Activated CD4-positive, alpha-beta T cell treated with anti-CD3 and anti-CD28 coated beads, Interleukin-2, amount 50 U/mL, for 4 hours (primary cell): ENCODE data around the gene AQP6.
A peak's percentile ranks its signal among the peaks of the same experiment; 100 is the strongest.

ENCODE experiments used
- DNase-seq, 2 experiments: peaks; one replicate each; pipeline ENCODE4 v3.0.0-alpha.2; 2020

AQP6 gene

DNA sequence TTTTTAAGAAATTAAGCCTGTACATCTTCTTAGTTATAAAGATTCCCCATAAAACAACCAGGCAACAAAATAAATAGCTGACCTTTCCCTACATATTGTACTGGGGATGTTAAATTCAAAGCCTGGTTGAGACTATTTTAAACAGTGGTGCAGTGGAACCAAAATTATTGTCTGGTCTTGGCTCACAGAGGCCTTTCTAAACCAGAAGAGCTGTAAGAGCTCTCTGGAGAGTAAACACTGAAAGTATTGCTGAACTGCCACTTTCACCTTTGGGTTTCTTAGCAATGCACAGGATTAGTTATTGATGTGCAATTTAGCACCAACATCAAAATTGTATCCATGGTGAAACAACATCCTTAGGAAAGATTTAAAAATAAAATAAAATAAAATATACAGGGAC is 31.9 kb downstream of the AQP6 start:
- DNase-seq = no peak

GRCh38 chr12:50005175-50005574 is 32.4 kb downstream of the AQP6 start:
- DNase-seq = no peak

GRCh38 chr12:50006280-50006679 is 33.5 kb downstream of the AQP6 start:
- no peak for DNase-seq

DNA sequence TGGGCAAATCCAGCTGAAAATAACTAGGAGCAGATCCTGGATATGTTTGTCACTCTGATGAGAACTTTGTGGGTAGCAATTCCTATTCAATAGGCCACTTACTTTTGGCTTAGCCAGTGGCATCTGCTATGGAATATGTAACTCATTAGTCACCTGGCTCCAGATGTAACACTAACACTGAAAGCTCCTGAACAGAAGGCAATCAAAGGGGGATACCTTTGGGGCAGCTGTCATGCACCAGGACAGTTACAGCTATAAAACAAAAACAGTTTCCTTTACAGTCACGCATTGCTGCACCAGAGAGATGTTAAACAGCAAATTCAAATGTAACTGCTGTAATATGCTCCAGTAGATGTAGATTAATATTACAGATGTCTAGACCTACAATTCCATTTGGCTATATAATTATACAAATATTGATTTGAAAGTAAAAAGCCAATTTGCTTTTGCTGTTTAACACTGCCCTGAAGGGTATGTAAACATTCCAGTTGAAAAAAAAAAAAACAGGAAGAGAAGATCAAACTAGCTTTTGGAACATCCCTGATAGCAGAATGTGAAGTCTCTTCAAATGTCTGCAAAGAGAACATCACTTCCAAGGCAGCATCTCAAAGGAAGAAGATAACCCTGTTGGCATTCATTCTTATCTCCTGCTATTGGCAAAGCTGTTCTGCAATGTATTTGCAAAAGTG is 34.2 kb downstream of the AQP6 start:
- DNase-seq = no peak

DNA sequence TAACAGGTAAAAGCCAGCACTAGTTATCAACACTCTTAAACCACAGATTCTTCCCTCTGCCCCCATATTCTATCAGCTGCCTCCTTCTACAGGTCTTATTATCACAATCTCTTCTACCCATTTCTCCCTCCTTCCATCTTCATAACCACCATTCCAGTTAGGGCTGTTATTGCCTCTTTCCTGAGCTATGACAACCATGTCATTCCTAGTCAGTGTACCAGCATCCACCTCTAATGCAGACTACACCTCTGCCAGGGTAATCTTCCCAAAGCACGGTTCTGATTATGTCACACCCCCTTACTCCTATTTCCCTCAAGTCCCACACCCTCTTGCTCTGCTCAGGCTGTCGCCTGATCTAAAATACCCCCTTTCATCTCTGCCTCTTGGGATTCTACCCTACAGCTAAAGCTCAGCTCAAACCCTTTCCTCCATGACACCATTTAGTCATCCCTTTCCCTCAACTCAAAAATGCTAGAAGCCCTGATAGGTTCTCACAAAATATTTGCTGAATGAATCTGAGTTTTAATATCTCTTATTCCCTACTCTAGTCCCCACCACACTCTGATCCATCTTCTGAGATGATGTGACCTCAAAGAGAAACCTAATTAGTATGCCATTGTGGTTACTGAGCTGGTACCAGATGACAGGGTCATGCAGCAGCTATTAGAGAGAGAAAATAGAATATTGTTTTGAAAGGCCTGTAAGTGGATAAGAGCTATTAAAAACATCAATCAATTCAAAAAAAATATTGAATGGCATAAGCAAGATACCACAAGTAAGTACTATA is 40.8 kb downstream of the AQP6 start:
- no peak for DNase-seq

DNA sequence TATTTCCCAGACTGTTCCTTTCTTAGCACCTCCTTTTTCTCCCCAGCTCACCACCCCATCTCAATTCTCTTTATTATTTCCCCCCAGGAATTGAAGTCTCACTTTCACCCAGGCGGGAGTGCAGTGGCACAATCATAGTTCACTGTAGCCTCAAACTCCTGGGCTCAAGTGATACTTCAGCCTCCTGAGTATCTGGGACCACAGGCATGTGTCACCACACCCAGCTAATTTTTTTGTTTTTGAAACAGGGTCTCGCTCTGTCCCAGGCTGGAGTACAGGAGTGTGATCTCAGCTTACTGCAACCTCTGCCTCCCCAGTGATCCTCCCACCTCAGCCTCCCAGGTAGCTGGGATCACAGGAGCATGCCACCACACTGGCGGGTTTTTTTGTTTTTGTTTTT is 41.6 kb downstream of the AQP6 start:
- DNase-seq = no peak

DNA sequence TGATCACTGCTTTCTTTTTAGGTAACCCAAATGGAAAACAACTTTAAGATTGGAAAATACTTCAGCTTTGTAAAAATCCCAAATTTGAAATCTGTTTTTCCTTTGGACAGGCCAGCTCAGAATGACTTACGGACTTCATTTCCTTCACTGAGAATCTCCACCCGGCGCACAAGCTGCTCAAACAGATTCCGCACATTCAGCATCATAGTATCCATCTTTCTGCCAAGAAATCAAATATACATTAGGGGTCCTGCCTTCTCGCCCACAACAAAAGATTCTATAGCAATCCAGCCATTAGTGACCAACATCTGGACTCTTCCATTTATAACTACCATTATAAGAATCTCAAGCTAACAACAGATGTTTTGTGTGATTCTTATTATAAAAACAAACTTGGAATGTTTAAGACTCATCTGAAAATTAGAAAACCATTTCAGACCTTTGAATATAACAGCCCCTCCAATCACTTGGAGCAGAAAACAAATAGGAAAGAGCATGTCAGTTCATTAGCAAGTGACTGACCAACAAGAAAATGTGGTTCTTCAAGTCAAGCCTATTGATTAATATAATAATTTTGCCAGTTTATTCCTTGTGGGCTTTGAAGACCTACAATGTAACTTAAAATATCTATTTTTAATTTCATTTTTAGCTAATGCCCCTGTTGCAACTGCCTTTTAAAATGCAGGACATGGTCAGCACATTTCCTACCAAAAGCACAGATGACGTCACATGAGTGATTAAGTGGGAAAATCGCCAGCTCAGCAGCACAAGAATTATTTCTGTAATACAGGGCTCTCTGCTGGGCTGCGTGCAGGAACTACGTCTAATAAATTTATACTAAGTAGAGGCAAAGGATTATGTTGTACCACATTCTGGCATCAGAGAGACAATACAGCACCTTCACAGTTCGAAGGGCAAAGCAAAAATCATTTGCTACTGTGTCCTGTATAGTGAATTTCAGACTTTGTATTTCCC is 44.0 kb downstream of the AQP6 start:
- no peak for DNase-seq

- no peak for DNase-seq
Observed at GRCh38 chr12:50017641-50018040, 44.9 kb downstream of the AQP6 start.

GRCh38 chr12:50018154-50018553 is 45.4 kb downstream of the AQP6 start:
- DNase-seq = no peak

DNA sequence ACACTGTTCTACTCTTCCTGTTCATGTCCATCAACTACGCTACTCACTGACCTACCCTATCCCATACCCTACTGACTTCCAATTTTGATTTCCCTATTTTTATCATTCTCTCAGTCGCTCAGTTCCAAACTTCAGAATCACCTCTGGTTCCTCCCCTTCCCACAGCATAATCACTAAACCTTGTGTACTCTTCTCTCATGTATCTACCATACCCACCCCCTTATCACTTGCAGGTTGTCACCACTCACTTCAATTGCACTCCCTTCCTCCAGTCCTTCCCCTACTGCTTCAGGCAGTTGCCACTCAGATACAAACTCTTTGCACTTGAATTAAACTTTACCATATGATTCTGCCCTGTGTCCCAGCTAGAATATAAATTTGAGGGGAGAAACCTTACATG is 46.2 kb downstream of the AQP6 start:
- no peak for DNase-seq

DNA sequence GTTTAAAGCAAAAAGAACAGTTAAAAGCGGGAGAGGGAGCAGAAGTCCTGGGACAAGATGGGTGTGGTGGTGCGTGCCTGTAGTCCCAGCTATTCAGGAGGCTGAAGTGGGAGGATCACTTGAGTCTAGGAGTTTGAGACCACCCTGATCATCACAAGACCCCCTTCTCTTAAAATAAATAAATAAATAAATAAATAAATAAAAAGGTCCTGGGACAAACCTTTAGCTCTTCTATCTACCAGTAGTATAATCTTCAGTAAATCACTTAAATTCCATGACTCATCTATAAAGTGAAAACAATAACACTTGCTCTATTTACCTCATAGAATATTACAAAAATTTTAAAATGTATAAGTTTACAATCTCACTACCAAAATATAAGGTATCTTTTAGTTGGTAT is 46.8 kb downstream of the AQP6 start:
- DNase-seq = no peak

- DNase-seq = no peak
Observed at GRCh38 chr12:50021031-50021430, 48.3 kb downstream of the AQP6 start.

- no peak for DNase-seq
Observed at GRCh38 chr12:50022903-50023302, 50.2 kb downstream of the AQP6 start.

DNA sequence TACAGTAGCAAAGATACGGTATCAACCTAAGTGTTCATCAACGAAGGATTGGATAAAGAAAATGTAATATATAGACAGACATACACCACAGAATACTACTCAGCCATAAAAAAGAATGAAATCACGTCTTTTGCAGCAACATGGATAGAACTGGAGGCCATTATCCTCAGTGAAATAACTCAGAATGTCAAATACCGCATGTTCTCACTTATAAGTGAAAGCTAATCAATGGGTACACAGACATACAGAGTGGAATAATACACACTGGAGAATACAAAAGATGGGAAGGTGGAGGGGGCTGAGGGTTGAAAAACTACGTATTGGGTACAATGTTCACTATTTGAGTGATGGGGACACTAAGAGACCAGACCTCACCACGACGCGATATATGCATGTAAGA is 51.5 kb downstream of the AQP6 start:
- DNase-seq = no peak

GRCh38 chr12:50024805-50025186 is 52.0 kb downstream of the AQP6 start:
- no peak for DNase-seq

GRCh38 chr12:50025187-50026059 is 52.7 kb downstream of the AQP6 start, which contains the start of gene RACGAP1:
Gene RACGAP1 (minus strand): TSS chr12:50025494. CDS start chr12:50016715, 8,779 bp downstream.
- DNase-seq = peak; percentile 92 to 95

DNA sequence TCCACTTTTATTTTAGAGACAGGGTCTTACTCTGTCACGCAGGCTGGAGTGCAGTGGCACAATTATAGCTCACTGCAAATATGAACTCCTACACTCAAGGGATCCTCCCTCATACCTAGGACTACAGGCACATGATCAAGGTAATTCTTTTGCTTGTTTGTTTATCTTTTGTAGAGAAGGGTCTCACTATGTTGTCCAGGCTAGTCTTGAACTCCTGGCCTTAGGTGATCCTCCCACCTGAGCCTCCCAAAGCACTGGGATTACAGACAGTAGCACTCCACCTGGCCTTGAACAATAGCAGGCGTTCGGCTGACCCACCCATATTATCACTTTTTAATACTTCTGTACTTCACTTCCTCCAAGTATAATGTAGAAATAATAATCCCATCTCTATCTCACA is 53.9 kb downstream of the AQP6 start:
- DNase-seq = no peak
